Right atrium auricular region (tissue), 2 donors: ENCODE data around the gene DPY30. TPM values are rescaled to one million over a fixed set of nuclear protein-coding genes. Genes with fewer than 3 reads are reported as not detected.

Experiments used
- DNase-seq: peaks from one replicate; pipeline ENCODE4 v3.0.0-alpha.2; 2019; ENCODE audit warnings: low spot score
- H3K27ac ChIP-seq, 2 donors: fragments of 200-600 bp; sonication (generic); 1 replicate in 1 of 2; 2 replicates in 1 of 2; pipeline ENCODE4 v1.5.1; 2016 to 2019
- H3K27me3 ChIP-seq, 2 donors: fragments of 200-600 bp; sonication (generic); one replicate each; pipeline versions ENCODE4 v1.5.1 to v1.6.0; 2017 to 2019
- H3K36me3 ChIP-seq: fragments of 200-600 bp; sonication (generic); one replicate; pipeline ENCODE4 v1.5.1; 2016
- H3K4me1 ChIP-seq, 2 donors: fragments of 200-600 bp; sonication (generic); one replicate each; pipeline versions ENCODE4 v1.5.1 to v1.6.0; 2017 to 2019
- H3K4me3 ChIP-seq, 2 donors: fragments of 200-600 bp; sonication (generic); 1 replicate in 1 of 2; 2 replicates in 1 of 2; pipeline ENCODE4 v1.5.1; 2017 to 2019; ENCODE audit warnings: mild to moderate bottlenecking in 1 of 2, moderate library complexity in 1 of 2
- H3K9me3 ChIP-seq, 2 donors: fragments of 200-600 bp; sonication (generic); one replicate each; pipeline ENCODE4 v1.5.1; 2019
- CTCF ChIP-seq, 2 donors: fragments of 200-600 bp; sonication (generic); IDR thresholded peaks; one replicate each; pipeline ENCODE4 v1.5.1; 2019; ENCODE audit warnings: antibody characterized with exemption in 2 of 2
- total RNA-seq, 2 donors: library from RNA; depleted of rRNA; stranded (reverse); fragments of >200 nt; gene quantifications; one replicate each; pipeline ENCODE4 v1.1.0, GENCODE V29; 2016

DPY30 gene
- total RNA-seq, 2 donors from 2014 or later, result 40.8 to 49.8 TPM

DNA sequence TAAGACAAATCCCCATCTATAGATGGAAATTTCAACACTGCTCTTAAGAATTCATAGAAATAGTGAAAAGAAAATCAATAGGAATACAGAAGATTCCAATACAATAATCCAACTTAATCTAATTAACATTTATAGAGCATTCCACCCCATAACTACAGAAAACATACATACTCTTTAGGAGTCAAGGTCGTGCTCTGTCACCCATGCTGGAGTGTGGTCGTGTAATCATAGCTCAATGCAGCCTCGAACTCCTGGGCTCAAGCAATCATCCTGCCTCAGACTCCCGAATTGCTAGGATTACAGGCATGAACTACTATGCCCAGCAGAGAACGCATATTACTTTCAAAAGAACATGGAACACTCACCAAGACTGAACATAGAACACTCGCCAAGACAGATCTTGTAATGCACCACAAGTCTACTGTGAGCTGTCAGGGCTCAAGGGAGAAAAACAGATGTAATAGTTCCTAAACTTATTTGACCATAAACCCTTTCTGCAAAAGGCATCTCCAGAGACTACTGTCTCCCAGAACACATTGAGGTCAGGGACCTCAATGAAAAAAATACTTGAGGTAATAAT lies 42.9 kb downstream of the DPY30 start:
- Histone ChIP-seq H3K4me3 (no peak overlapping the region), H3K27ac (no peak overlapping the region), H3K27me3 (no peaks in the 10 kb centered on the region), H3K9me3 (no peaks in the 10 kb centered on the region), H3K36me3 (no peaks in the 10 kb centered on the region), H3K4me1 (no peaks in the 10 kb centered on the region)
- no peak for TF ChIP-seq CTCF (IDR thresholded peaks at IDR 0.05)
- DNase-seq, result no peak

DNA sequence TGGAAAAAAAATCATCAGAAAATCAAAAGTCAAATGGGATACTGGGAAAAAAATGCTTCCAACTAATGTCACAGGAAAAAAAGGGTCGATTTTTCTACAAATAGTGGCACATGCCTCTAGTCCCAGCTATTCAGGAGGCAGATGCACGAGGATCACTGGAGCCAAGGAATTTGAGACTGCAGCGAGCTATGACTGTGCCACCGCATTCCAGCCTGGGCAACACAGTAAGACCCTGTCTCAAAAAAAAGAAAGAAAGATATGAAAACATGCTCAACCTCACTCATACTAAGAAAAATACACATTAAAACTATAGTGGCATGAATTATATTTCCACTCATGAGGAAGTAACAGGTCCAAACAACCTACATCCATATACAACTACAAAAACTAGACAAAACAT lies 46.7 kb downstream of the DPY30 start:
- TF ChIP-seq CTCF (IDR thresholded peaks at IDR 0.05), result no peak
- no peaks in the 10 kb centered on the region for H3K36me3 ChIP-seq
- no peaks in the 10 kb centered on the region for H3K9me3 ChIP-seq
- DNase-seq, result no peak
- H3K27ac ChIP-seq, result no peak overlapping the region
- H3K4me1 ChIP-seq, result peaks cover 0 to 7% of the 10 kb centered on the region in 2 donors
- no peaks in the 10 kb centered on the region for H3K27me3 ChIP-seq
- H3K4me3 ChIP-seq, result no peak overlapping the region

DNA sequence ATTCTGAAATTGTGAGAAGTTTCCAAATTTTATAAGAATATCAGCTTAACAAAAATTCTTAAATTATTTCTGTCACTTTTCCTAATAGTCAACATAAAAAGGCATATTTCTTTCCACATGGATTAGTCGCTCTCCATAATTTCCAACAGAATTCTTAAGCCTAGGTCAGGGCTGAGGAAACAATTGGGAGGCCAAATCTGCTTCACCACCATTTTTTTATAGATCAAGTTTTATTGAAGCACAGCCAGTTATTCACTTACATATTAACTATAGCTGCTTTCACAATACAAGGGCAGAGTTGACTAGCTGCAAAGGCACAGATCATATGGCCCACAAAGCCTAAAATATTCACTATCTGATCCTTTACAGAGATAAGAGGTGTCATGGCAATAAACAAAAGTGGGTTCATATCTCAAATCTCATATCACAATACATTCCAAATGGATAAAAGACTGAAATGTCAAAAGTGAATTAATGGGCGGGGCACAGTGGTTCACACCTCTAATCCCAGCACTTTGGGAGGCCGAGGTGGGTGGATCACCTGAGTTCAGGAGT lies 47.5 kb downstream of the DPY30 start:
- peaks cover 0 to 15% of the 10 kb centered on the region in 2 donors for H3K4me1 ChIP-seq
- no peak for DNase-seq
- no peaks in the 10 kb centered on the region for H3K9me3 ChIP-seq
- no peak overlapping the region for H3K4me3 ChIP-seq
- TF ChIP-seq CTCF (IDR thresholded peaks at IDR 0.05), result no peak
- H3K27me3 ChIP-seq, result no peaks in the 10 kb centered on the region
- H3K27ac ChIP-seq, result no peak overlapping the region
- H3K36me3 ChIP-seq, result no peaks in the 10 kb centered on the region

GRCh38 chr2:31989946-31990345 lies 49.7 kb downstream of the DPY30 start:
- no peak for TF ChIP-seq CTCF (IDR thresholded peaks at IDR 0.05)
- Histone ChIP-seq H3K27ac (no peak overlapping the region), H3K9me3 (no peaks in the 10 kb centered on the region), H3K4me1 (peaks cover 0 to 21% of the 10 kb centered on the region in 2 donors), H3K27me3 (no peaks in the 10 kb centered on the region), H3K4me3 (no peak overlapping the region), H3K36me3 (no peaks in the 10 kb centered on the region)
- DNase-seq, result no peak

- H3K27ac ChIP-seq, result peak overlapping the region in 1 of 2 donors; percentile 64
- H3K27me3 ChIP-seq, result no peaks in the 10 kb centered on the region
- no peaks in the 10 kb centered on the region for H3K36me3 ChIP-seq
- no peaks in the 10 kb centered on the region for H3K9me3 ChIP-seq
- peaks cover 0 to 21% of the 10 kb centered on the region in 2 donors for H3K4me1 ChIP-seq
- no peak overlapping the region for H3K4me3 ChIP-seq
- DNase-seq, result no peak
- TF ChIP-seq CTCF (IDR thresholded peaks at IDR 0.05), result no peak
Observed at GRCh38 chr2:31987454-31988220, 52.0 kb downstream of the DPY30 start.
